Brain microvascular endothelial cell (primary cell): Measurements from ENCODE around the gene PRSS37.

Source experiments
- DNase-seq: peaks from one replicate; pipeline ENCODE4 v3.0.0-alpha.2; 2020
- H3K27ac ChIP-seq: fragments of 250-450 bp; sonication (Bioruptor Pico); 2 replicates; pipeline ENCODE4 v1.5.1; 2020; ENCODE audit warnings: mild to moderate bottlenecking, moderate library complexity
- H3K27me3 ChIP-seq: fragments of 250-450 bp; sonication (Bioruptor Pico); replicated peaks from 2 replicates; pipeline ENCODE4 v1.5.1; 2020; ENCODE audit warnings: mild to moderate bottlenecking
- H3K36me3 ChIP-seq: fragments of 250-450 bp; sonication (Bioruptor Pico); replicated peaks from 2 replicates; pipeline ENCODE4 v1.5.1; 2020; ENCODE audit warnings: mild to moderate bottlenecking
- H3K4me3 ChIP-seq: 2 replicates; pipeline ENCODE4 v1.5.1; 2011; ENCODE audit warnings: low read depth, mild to moderate bottlenecking, control low read depth, low read length, moderate library complexity
- CTCF ChIP-seq: IDR thresholded peaks from 2 replicates; pipeline ENCODE4 v1.5.1; 2011; ENCODE audit warnings: low read depth, mild to moderate bottlenecking, moderate library complexity, low read length, control low read depth, inconsistent platforms; ENCODE audit errors: missing control alignments
- in situ Hi-C: cut with HindIII; loops from 2 replicates; pipeline ENCODE4 v1.10.0; 2017; ENCODE audit warnings: low sequenced_read_pairs, low pct_ligation_motif_present

Gene PRSS37

GRCh38 chr7:141841385-141841784 lies at the start of gene PRSS37:
Gene PRSS37 (minus strand): TSS chr7:141841485. CDS start chr7:141841049, 436 bp downstream.
- DNase-seq: no peak
- no peaks in the 10 kb centered on the region for H3K36me3 ChIP-seq
- in situ Hi-C loops: no loop called here
- H3K27ac ChIP-seq: no peak within 1 kb of the TSS
- no peak for TF ChIP-seq CTCF
- H3K27me3 ChIP-seq: no peaks in the 10 kb centered on the region
- H3K4me3 ChIP-seq: no peak within 1 kb of the TSS

GRCh38 chr7:141889321-141889720 lies 48.0 kb upstream of the PRSS37 start:
- Histone ChIP-seq H3K27me3 (no peaks in the 10 kb centered on the region), H3K4me3 (no peak overlapping the region), H3K27ac (no peak overlapping the region), H3K36me3 (no peaks in the 10 kb centered on the region)
- in situ Hi-C loops: no loop called here
- DNase-seq: no peak
- no peak for TF ChIP-seq CTCF

- no peak overlapping the region for H3K4me3 ChIP-seq
These were observed 43.4 kb upstream of the PRSS37 start for GRCh38 chr7:141884539-141885225.

GRCh38 chr7:141880960-141881359 lies 39.7 kb upstream of the PRSS37 start:
- Histone ChIP-seq H3K4me3 (no peak overlapping the region), H3K36me3 (no peaks in the 10 kb centered on the region), H3K27me3 (no peaks in the 10 kb centered on the region), H3K27ac (no peak overlapping the region)
- in situ Hi-C loops: no loop called here
- no peak for DNase-seq
- TF ChIP-seq CTCF: no peak

More at GRCh38 chr7:141884539-141885225, 43.4 kb upstream of the PRSS37 start:
- TF ChIP-seq CTCF: no peak
- Histone ChIP-seq H3K36me3 (no peaks in the 10 kb centered on the region), H3K27me3 (no peaks in the 10 kb centered on the region), H3K27ac (no peak overlapping the region)
- in situ Hi-C loops: no loop called here
- DNase-seq: no peak

GRCh38 chr7:141877365-141877764 lies 36.1 kb upstream of the PRSS37 start:
- Histone ChIP-seq H3K4me3 (no peak overlapping the region), H3K27me3 (no peaks in the 10 kb centered on the region), H3K36me3 (no peaks in the 10 kb centered on the region), H3K27ac (no peak overlapping the region)
- no peak for TF ChIP-seq CTCF
- in situ Hi-C loops: no loop called here
- DNase-seq: no peak

GRCh38 chr7:141876371-141876770 lies 35.1 kb upstream of the PRSS37 start:
- no peak for DNase-seq
- no peak overlapping the region for H3K4me3 ChIP-seq
- in situ Hi-C loops: no loop called here
- no peaks in the 10 kb centered on the region for H3K27me3 ChIP-seq
- no peaks in the 10 kb centered on the region for H3K36me3 ChIP-seq
- no peak overlapping the region for H3K27ac ChIP-seq
- no peak for TF ChIP-seq CTCF
